GM12872 (cell line): Measurements from ENCODE around the gene AP2A2.

Experiments used
- TF ChIP-seq, protein P1 (sequence below): IDR thresholded peaks from 3 replicates; pipeline ENCODE4 v1.5.1; 2011; ENCODE audit warnings: low read depth, mild to moderate bottlenecking, low read length, moderate library complexity; ENCODE audit not compliant: insufficient read depth

Gene AP2A2

GRCh38 chr11:973237-973636, 47.6 kb downstream of the AP2A2 start:
- TF ChIP-seq, protein P1, sequence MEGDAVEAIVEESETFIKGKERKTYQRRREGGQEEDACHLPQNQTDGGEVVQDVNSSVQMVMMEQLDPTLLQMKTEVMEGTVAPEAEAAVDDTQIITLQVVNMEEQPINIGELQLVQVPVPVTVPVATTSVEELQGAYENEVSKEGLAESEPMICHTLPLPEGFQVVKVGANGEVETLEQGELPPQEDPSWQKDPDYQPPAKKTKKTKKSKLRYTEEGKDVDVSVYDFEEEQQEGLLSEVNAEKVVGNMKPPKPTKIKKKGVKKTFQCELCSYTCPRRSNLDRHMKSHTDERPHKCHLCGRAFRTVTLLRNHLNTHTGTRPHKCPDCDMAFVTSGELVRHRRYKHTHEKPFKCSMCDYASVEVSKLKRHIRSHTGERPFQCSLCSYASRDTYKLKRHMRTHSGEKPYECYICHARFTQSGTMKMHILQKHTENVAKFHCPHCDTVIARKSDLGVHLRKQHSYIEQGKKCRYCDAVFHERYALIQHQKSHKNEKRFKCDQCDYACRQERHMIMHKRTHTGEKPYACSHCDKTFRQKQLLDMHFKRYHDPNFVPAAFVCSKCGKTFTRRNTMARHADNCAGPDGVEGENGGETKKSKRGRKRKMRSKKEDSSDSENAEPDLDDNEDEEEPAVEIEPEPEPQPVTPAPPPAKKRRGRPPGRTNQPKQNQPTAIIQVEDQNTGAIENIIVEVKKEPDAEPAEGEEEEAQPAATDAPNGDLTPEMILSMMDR, result no peak

GRCh38 chr11:975827-976226, 50.2 kb downstream of the AP2A2 start:
- TF ChIP-seq, protein P1, result no peak

GRCh38 chr11:976431-977160, 50.9 kb downstream of the AP2A2 start:
- TF ChIP-seq, protein P1, result no peak

DNA sequence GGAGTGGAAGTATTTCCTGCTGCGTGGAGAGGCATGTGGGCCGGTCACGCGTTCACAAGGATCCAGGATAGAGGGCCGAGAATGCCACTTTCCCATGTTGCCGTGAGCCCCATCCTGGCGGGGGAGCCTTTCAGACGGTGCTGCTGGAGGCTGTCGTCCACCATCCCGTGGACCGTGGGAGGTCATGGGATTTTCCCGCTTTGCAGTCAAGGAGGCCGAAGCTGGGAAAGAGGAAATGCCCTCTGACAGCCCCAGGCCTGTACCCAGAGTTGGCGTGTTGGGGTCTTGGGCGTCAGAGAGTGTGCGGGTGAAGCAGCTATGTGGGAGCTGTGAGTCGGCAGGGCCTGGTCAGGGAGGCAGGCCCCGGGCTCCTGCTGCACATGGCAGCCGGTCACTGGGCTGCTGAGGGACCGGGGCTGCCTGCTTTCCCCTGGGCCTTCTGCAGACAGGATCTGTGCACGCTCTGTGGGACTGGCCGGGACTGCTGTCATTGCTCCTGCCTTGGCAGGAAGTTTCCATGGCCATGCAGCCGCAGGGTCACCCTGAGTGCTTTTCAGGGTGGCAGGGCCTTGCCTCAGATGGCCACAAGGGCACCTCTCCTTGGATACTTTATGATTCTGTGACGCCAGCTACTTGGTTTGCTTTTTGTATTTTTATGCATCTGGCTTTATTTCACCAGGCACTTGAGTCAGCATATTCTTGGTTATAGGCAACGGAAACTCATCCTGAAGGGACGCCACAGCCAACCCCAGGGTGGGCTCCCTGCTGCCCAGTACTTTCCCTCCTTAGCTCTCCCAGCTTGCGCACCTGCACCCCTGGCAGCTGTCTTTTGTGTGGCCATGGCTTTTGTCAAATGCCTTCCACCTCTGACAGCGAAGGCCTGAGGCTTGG, 52.4 kb downstream of the AP2A2 start:
- TF ChIP-seq, protein P1, result no peak

- TF ChIP-seq, protein P1, result no peak
These were observed 53.1 kb downstream of the AP2A2 start for GRCh38 chr11:978781-979180.

GRCh38 chr11:980438-981357, 55.0 kb downstream of the AP2A2 start:
- TF ChIP-seq, protein P1, result no peak
